Ishikawa (cell line): ENCODE data around the gene RIT1.

ENCODE experiments used
- CEBPB ChIP-seq: IDR thresholded peaks from 2 replicates; pipeline ENCODE4 v1.6.1; 2012
- CREB1 ChIP-seq: IDR thresholded peaks from 2 replicates; pipeline ENCODE4 v1.6.1; 2012; ENCODE audit warnings: low read depth
- EGR1 ChIP-seq: IDR thresholded peaks from 2 replicates; pipeline ENCODE4 v1.6.1; 2012
- EP300 ChIP-seq: IDR thresholded peaks from 2 replicates; pipeline ENCODE4 v1.6.1; 2012; ENCODE audit warnings: borderline replicate concordance
- FOXM1 ChIP-seq: IDR thresholded peaks from 2 replicates; pipeline ENCODE4 v1.6.1; 2012; ENCODE audit warnings: low read depth, borderline replicate concordance
- NFIC ChIP-seq: IDR thresholded peaks from 2 replicates; pipeline ENCODE4 v1.6.1; 2012
- RAD21 ChIP-seq: IDR thresholded peaks from 2 replicates; pipeline ENCODE4 v1.6.1; 2012; ENCODE audit warnings: low read depth
- TAF1 ChIP-seq: IDR thresholded peaks from 2 replicates; pipeline ENCODE4 v1.6.1; 2012; ENCODE audit warnings: low read depth, mild to moderate bottlenecking
- TCF12 ChIP-seq: IDR thresholded peaks from 2 replicates; pipeline ENCODE4 v1.6.1; 2012; ENCODE audit warnings: low read depth
- TEAD4 ChIP-seq: IDR thresholded peaks from 2 replicates; pipeline ENCODE4 v1.6.1; 2012
- YY1 ChIP-seq: IDR thresholded peaks from 2 replicates; pipeline ENCODE4 v1.6.1; 2012; ENCODE audit warnings: low read depth
- ZBTB7A ChIP-seq: IDR thresholded peaks from 2 replicates; pipeline ENCODE4 v1.6.1; 2012; ENCODE audit warnings: low read depth
- TF ChIP-seq, protein P1 (sequence below): IDR thresholded peaks from 2 replicates; pipeline ENCODE4 v1.6.1; 2012; ENCODE audit warnings: low read depth, mild to moderate bottlenecking
- TF ChIP-seq, protein P2 (sequence below): IDR thresholded peaks from 2 replicates; pipeline ENCODE4 v1.6.1; 2012
- TF ChIP-seq, protein P3 (sequence below): IDR thresholded peaks from 2 replicates; pipeline ENCODE4 v1.6.1; 2012

The RIT1 gene

GRCh38 chr1:155856257-155856974 is 54.7 kb downstream of the RIT1 start:
- TF ChIP-seq FOXM1, result no peak
- TF ChIP-seq EGR1, result no peak
- TF ChIP-seq, protein P1, sequence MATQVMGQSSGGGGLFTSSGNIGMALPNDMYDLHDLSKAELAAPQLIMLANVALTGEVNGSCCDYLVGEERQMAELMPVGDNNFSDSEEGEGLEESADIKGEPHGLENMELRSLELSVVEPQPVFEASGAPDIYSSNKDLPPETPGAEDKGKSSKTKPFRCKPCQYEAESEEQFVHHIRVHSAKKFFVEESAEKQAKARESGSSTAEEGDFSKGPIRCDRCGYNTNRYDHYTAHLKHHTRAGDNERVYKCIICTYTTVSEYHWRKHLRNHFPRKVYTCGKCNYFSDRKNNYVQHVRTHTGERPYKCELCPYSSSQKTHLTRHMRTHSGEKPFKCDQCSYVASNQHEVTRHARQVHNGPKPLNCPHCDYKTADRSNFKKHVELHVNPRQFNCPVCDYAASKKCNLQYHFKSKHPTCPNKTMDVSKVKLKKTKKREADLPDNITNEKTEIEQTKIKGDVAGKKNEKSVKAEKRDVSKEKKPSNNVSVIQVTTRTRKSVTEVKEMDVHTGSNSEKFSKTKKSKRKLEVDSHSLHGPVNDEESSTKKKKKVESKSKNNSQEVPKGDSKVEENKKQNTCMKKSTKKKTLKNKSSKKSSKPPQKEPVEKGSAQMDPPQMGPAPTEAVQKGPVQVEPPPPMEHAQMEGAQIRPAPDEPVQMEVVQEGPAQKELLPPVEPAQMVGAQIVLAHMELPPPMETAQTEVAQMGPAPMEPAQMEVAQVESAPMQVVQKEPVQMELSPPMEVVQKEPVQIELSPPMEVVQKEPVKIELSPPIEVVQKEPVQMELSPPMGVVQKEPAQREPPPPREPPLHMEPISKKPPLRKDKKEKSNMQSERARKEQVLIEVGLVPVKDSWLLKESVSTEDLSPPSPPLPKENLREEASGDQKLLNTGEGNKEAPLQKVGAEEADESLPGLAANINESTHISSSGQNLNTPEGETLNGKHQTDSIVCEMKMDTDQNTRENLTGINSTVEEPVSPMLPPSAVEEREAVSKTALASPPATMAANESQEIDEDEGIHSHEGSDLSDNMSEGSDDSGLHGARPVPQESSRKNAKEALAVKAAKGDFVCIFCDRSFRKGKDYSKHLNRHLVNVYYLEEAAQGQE, result no peak
- no peak for TF ChIP-seq CREB1
- no peak for TF ChIP-seq ZBTB7A
- TF ChIP-seq TAF1, result no peak
- no peak for TF ChIP-seq CEBPB
- TF ChIP-seq YY1, result no peak
- no peak for TF ChIP-seq TCF12
- TF ChIP-seq TEAD4, result no peak
- TF ChIP-seq EP300, result no peak
- TF ChIP-seq, protein P2, sequence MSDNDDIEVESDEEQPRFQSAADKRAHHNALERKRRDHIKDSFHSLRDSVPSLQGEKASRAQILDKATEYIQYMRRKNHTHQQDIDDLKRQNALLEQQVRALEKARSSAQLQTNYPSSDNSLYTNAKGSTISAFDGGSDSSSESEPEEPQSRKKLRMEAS, result no peak
- no peak for TF ChIP-seq RAD21
- TF ChIP-seq NFIC, result no peak
- TF ChIP-seq, protein P3, sequence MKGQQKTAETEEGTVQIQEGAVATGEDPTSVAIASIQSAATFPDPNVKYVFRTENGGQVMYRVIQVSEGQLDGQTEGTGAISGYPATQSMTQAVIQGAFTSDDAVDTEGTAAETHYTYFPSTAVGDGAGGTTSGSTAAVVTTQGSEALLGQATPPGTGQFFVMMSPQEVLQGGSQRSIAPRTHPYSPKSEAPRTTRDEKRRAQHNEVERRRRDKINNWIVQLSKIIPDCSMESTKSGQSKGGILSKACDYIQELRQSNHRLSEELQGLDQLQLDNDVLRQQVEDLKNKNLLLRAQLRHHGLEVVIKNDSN, result no peak

- no peak for TF ChIP-seq YY1
- TF ChIP-seq, protein P3, result no peak
- no peak for TF ChIP-seq TEAD4
- TF ChIP-seq NFIC, result no peak
- TF ChIP-seq EP300, result no peak
- TF ChIP-seq ZBTB7A, result no peak
- TF ChIP-seq, protein P2, result no peak
- TF ChIP-seq, protein P1, result no peak
- no peak for TF ChIP-seq CREB1
- no peak for TF ChIP-seq FOXM1
- TF ChIP-seq TAF1, result no peak
- TF ChIP-seq TCF12, result no peak
Measured at GRCh38 chr1:155850345-155850744, 60.8 kb downstream of the RIT1 start.

- no peak for TF ChIP-seq CREB1
- no peak for TF ChIP-seq RAD21
- TF ChIP-seq FOXM1, result no peak
- TF ChIP-seq, protein P2, result no peak
Measured at GRCh38 chr1:155847823-155848529, 63.2 kb downstream of the RIT1 start.
